SK-N-SH (cell line): Measurements from ENCODE around the gene NLRP14. TPM values are rescaled to one million over a fixed set of nuclear protein-coding genes. Genes with fewer than 3 reads are reported as not detected.

Experiments
- CTCF ChIA-PET: fragments of 300-600, 350-600 bp; formaldehyde crosslinking; extraction: SDS; loops from one replicate; lab custom pipeline; 2021; lab: Yijun Ruan, JAX
- POLR2A ChIA-PET: fragments of 350-600 bp; sonication (Branson Sonifier 250); formaldehyde crosslinking; extraction: SDS; loops from one replicate; lab custom pipeline; 2020; ENCODE audit warnings: antibody characterized with exemption, inconsistent platforms; lab: Yijun Ruan, JAX
- DNase-seq: peaks from one replicate; pipeline ENCODE4 v3.0.0; 2012
- H2AFZ ChIP-seq: fragments of 200-600 bp; sonication (generic); 2 replicates; pipeline ENCODE4 v1.8.1; 2016; ENCODE audit warnings: antibody characterized with exemption, mild to moderate bottlenecking, low read depth
- H3F3A ChIP-seq: fragments of 200-600 bp; sonication (generic); replicated peaks from 2 replicates; pipeline ENCODE3; 2016; ENCODE audit warnings: antibody characterized with exemption, mild to moderate bottlenecking; ENCODE audit not compliant: insufficient read depth
- H3K27ac ChIP-seq, 2 experiments: fragments of 200-500 bp in 1 of 2; fragments of 200-600 bp in 1 of 2; sonication (Bioruptor generic) in 1 of 2; sonication (generic), shearing (Covaris generic) in 1 of 2; 2 replicates each; pipeline versions ENCODE4 v1.5.1 to v1.6.1; 2014 to 2016; ENCODE audit warnings: low read depth in 2 of 2, inconsistent platforms in 1 of 2, low read length in 1 of 2, mild to moderate bottlenecking in 1 of 2, mixed read lengths in 1 of 2
- H3K27me3 ChIP-seq: fragments of 200-600 bp; sonication (generic), shearing (Covaris generic); 2 replicates; pipeline ENCODE4 v1.6.1; 2016; ENCODE audit warnings: mixed run types; ENCODE audit not compliant: insufficient read depth
- H3K36me3 ChIP-seq, 2 experiments: fragments of 200-500 bp in 1 of 2; fragments of 200-600 bp in 1 of 2; sonication (Bioruptor generic) in 1 of 2; sonication (generic) in 1 of 2; replicated peaks in 1 of 2; 2 replicates each; pipeline versions ENCODE3 to v1.5.1; 2014 to 2016; ENCODE audit warnings: low read length in 1 of 2, mild to moderate bottlenecking in 1 of 2; ENCODE audit not compliant: insufficient read depth in 2 of 2, control insufficient read depth in 1 of 2
- H3K4me1 ChIP-seq, 2 experiments: fragments of 200-500 bp in 1 of 2; fragments of 200-600 bp in 1 of 2; sonication (Bioruptor generic) in 1 of 2; sonication (generic), shearing (Covaris generic) in 1 of 2; 2 replicates each; pipeline versions ENCODE4 v1.5.1 to v1.6.1; 2014 to 2016; ENCODE audit warnings: low read depth in 1 of 2, low read length in 1 of 2, mixed run types in 1 of 2; ENCODE audit not compliant: insufficient read depth in 2 of 2, control insufficient read depth in 1 of 2
- H3K4me2 ChIP-seq: fragments of 200-600 bp; sonication (generic), shearing (Covaris generic); 2 replicates; pipeline ENCODE4 v1.6.1; 2017; ENCODE audit warnings: mixed run types
- H3K4me3 ChIP-seq, 2 experiments: fragments of 200-500 bp in 1 of 2; fragments of 200-600 bp in 1 of 2; sonication (Bioruptor generic) in 1 of 2; sonication (generic), shearing (Covaris generic) in 1 of 2; 2 replicates each; pipeline versions ENCODE4 v1.5.1 to v1.8.1; 2014 to 2016; ENCODE audit warnings: low read depth in 2 of 2, inconsistent platforms in 1 of 2, low read length in 1 of 2, mild to moderate bottlenecking in 1 of 2, mixed read lengths in 1 of 2, moderate library complexity in 1 of 2
- H3K79me2 ChIP-seq: fragments of 200-600 bp; sonication (generic); 2 replicates; pipeline ENCODE4 v1.8.1; 2017; ENCODE audit warnings: mild to moderate bottlenecking; ENCODE audit not compliant: insufficient read depth
- H3K9ac ChIP-seq: fragments of 200-600 bp; sonication (generic); 2 replicates; pipeline ENCODE4 v1.6.1; 2017; ENCODE audit warnings: mixed run types
- H3K9me2 ChIP-seq: fragments of 200-600 bp; sonication (generic); 2 replicates; pipeline ENCODE4 v1.6.1; 2017; ENCODE audit warnings: mixed run types
- H3K9me3 ChIP-seq: fragments of 200-600 bp; sonication (generic); 2 replicates; pipeline ENCODE4 v1.6.1; 2017; ENCODE audit warnings: mixed run types, mild to moderate bottlenecking, moderate library complexity
- H4K20me1 ChIP-seq: fragments of 200-600 bp; sonication (generic); 2 replicates; pipeline ENCODE4 v1.6.1; 2017; ENCODE audit warnings: mild to moderate bottlenecking, mixed run types; ENCODE audit not compliant: insufficient read depth
- CTCF ChIP-seq: fragments of 200-600 bp; sonication (generic); IDR thresholded peaks from 2 replicates; pipeline ENCODE4 v1.6.1; 2017; ENCODE audit warnings: antibody characterized with exemption, mild to moderate bottlenecking, moderate library complexity
- FOXJ3 ChIP-seq: sonication (generic); formaldehyde crosslinking; IDR thresholded peaks from 2 replicates; pipeline ENCODE4 v1.5.1; 2020; ENCODE audit warnings: mild to moderate bottlenecking, missing genetic modification reagents
- POLR2AphosphoS5 ChIP-seq: IDR thresholded peaks from 2 replicates; pipeline ENCODE4 v1.6.1; 2012; ENCODE audit warnings: low read depth, low read length
- SMC3 ChIP-seq: IDR thresholded peaks from 2 replicates; pipeline ENCODE4 v1.6.1; 2012; ENCODE audit warnings: low read depth, low read length, improper control_type of control experiment
- ZBTB33 ChIP-seq: IDR thresholded peaks from 2 replicates; pipeline ENCODE4 v1.4.0; 2012; ENCODE audit warnings: low read depth, borderline replicate concordance
- WGBS: methylation state at CpG from one replicate; pipeline ENCODE4 v1.1.6; 2017; ENCODE audit warnings: low lambda C conversion rate; 5-methylcytosine and 5-hydroxymethylcytosine counted together
- polyA plus RNA-seq, 3 experiments: library from polyadenylated mRNA; depleted of rRNA; stranded (reverse); fragments of >200 nt; gene quantifications; 2 replicates each; pipeline ENCODE4 v1.2.3, GENCODE V29; 2012

NLRP14 gene
- polyA plus RNA-seq, 1 of the 3 experiments (the other 2 are of a cell fraction), result not detected

- Histone ChIP-seq H3K9me2 (no peaks in the 10 kb centered on the region), H3K4me3 (no peak overlapping the region), H3K79me2 (no peaks in the 10 kb centered on the region), H3K27ac (no peak overlapping the region), H2AFZ (no peak overlapping the region), H3K9ac (no peak overlapping the region), H4K20me1 (no peaks in the 10 kb centered on the region), H3F3A (no peaks in the 10 kb centered on the region), H3K9me3 (no peaks in the 10 kb centered on the region), H3K36me3 (no peaks in the 10 kb centered on the region), H3K27me3 (peaks cover 12% of the 10 kb centered on the region; the same call in 1 of the 2 replicates)
- ChIA-PET POLR2A (no interaction called here), CTCF (no interaction called here)
- no peak for DNase-seq
- TF ChIP-seq CTCF, result no peak
- TF ChIP-seq, all 33 proteins: peak for 0
- WGBS, result 0% methylated on average over 1 of the region's 1 CpG
- H3K4me1 ChIP-seq, result no peaks in the 10 kb centered on the region
- no peak overlapping the region for H3K4me2 ChIP-seq
These were observed 12.4 kb downstream of the NLRP14 start for GRCh38 chr11:7032692-7033091.

GRCh38 chr11:7034019-7034418 is 13.7 kb downstream of the NLRP14 start:
- DNase-seq, result no peak
- H3K4me1 ChIP-seq, result no peaks in the 10 kb centered on the region
- peaks cover 12% of the 10 kb centered on the region; the same call in 1 of the 2 replicates for H3K27me3 ChIP-seq
- no peaks in the 10 kb centered on the region for H3K36me3 ChIP-seq
- no peak overlapping the region for H3K4me2 ChIP-seq
- ChIA-PET CTCF (no interaction called here), POLR2A (no interaction called here)
- no peaks in the 10 kb centered on the region for H4K20me1 ChIP-seq
- 35% methylated on average over 6 of the region's 6 CpGs for WGBS
- H3K9ac ChIP-seq, result no peak overlapping the region
- no peaks in the 10 kb centered on the region for H3K9me2 ChIP-seq
- H3K27ac ChIP-seq, result no peak overlapping the region
- H3K79me2 ChIP-seq, result no peaks in the 10 kb centered on the region
- no peak overlapping the region for H2AFZ ChIP-seq
- no peak for TF ChIP-seq FOXJ3 (CRISPR knock-in tag)
- TF ChIP-seq CTCF, result no peak
- TF ChIP-seq SMC3, result no peak
- TF ChIP-seq POLR2AphosphoS5, result no peak
- H3K9me3 ChIP-seq, result no peaks in the 10 kb centered on the region
- no peak overlapping the region for H3K4me3 ChIP-seq
- H3F3A ChIP-seq, result no peaks in the 10 kb centered on the region

- H3K36me3 ChIP-seq, result no peaks in the 10 kb centered on the region
- POLR2A ChIA-PET, result no interaction called here
- no peaks in the 10 kb centered on the region for H3K79me2 ChIP-seq
- CTCF ChIA-PET, result interaction anchor here (0.5 to 1.2 kb wide), 2 partner anchors 22 to 84 kb away, joined by 3 read pairs; no protein-coding TSS in a partner anchor
- TF ChIP-seq ZBTB33 (no peak), CTCF (no peak)
- TF ChIP-seq, all 33 proteins: peak for 0
- H3K4me3 ChIP-seq, result no peak overlapping the region
- H3K9me2 ChIP-seq, result no peaks in the 10 kb centered on the region
- H3K9me3 ChIP-seq, result no peaks in the 10 kb centered on the region
- no peak overlapping the region for H3K9ac ChIP-seq
- no peak overlapping the region for H3K4me2 ChIP-seq
- H2AFZ ChIP-seq, result no peak overlapping the region
- H4K20me1 ChIP-seq, result no peaks in the 10 kb centered on the region
- DNase-seq, result no peak
- H3K4me1 ChIP-seq, result no peaks in the 10 kb centered on the region
- no peak overlapping the region for H3K27ac ChIP-seq
- H3K27me3 ChIP-seq, result no peaks in the 10 kb centered on the region; the same call in 1 of the 2 replicates
- no peaks in the 10 kb centered on the region for H3F3A ChIP-seq
- WGBS, result 12% methylated on average over 3 of the region's 3 CpGs
These were observed 26.3 kb downstream of the NLRP14 start for GRCh38 chr11:7046474-7047175.
